ENCODE measurements around the gene CAMK1D.
A peak's percentile ranks its signal among the peaks of the same experiment; 100 is the strongest.

CAMK1D gene

GRCh38 chr10:12448729-12449391 lies 99.5 kb downstream of the CAMK1D start:
- peaks cover 5 to 25% (median 16%) of the 10 kb centered on the region in 5 donors for H3K4me1 ChIP-seq (ENCODE audit: control insufficient read depth in 5 of 5, insufficient read depth in 5 of 5, low read length in 5 of 5)
- H3K27ac ChIP-seq (ENCODE audit: low read depth, low read length), result no peak overlapping the region
- H3K9ac ChIP-seq (ENCODE audit: low read length in 5 of 5), result no peak overlapping the region
- H3K36me3 ChIP-seq (ENCODE audit: control insufficient read depth in 5 of 5, insufficient read depth in 5 of 5, low read length in 5 of 5), result no peaks in the 10 kb centered on the region
- H3K27me3 ChIP-seq (ENCODE audit: control insufficient read depth in 5 of 5, insufficient read depth in 4 of 5, low read length in 5 of 5), result no peaks in the 10 kb centered on the region
- no peaks in the 10 kb centered on the region for H3K9me3 ChIP-seq (ENCODE audit: control insufficient read depth in 5 of 5, low read length in 5 of 5)
- H3K4me3 ChIP-seq (ENCODE audit: low read depth in 1 of 5, low read length in 5 of 5), result no peak overlapping the region

GRCh38 chr10:12455318-12455717 lies 106.0 kb downstream of the CAMK1D start:
- H3K9ac ChIP-seq (ENCODE audit: low read length in 5 of 5), result no peak overlapping the region
- no peak overlapping the region for H3K27ac ChIP-seq (ENCODE audit: low read depth, low read length)
- H3K4me1 ChIP-seq (ENCODE audit: control insufficient read depth in 5 of 5, insufficient read depth in 5 of 5, low read length in 5 of 5), result peaks cover 6 to 11% (median 8%) of the 10 kb centered on the region in 5 donors
- no peak overlapping the region for H3K4me3 ChIP-seq (ENCODE audit: low read depth in 1 of 5, low read length in 5 of 5)
- no peaks in the 10 kb centered on the region for H3K27me3 ChIP-seq (ENCODE audit: control insufficient read depth in 5 of 5, insufficient read depth in 4 of 5, low read length in 5 of 5)
- no peaks in the 10 kb centered on the region for H3K9me3 ChIP-seq (ENCODE audit: control insufficient read depth in 5 of 5, low read length in 5 of 5)
- no peaks in the 10 kb centered on the region for H3K36me3 ChIP-seq (ENCODE audit: control insufficient read depth in 5 of 5, insufficient read depth in 5 of 5, low read length in 5 of 5)

GRCh38 chr10:12455766-12456165 lies 106.4 kb downstream of the CAMK1D start:
- H3K9ac ChIP-seq (ENCODE audit: low read length in 5 of 5), result no peak overlapping the region
- no peaks in the 10 kb centered on the region for H3K36me3 ChIP-seq (ENCODE audit: control insufficient read depth in 5 of 5, insufficient read depth in 5 of 5, low read length in 5 of 5)
- H3K9me3 ChIP-seq (ENCODE audit: control insufficient read depth in 5 of 5, low read length in 5 of 5), result no peaks in the 10 kb centered on the region
- peaks cover 6 to 11% (median 8%) of the 10 kb centered on the region in 5 donors for H3K4me1 ChIP-seq (ENCODE audit: control insufficient read depth in 5 of 5, insufficient read depth in 5 of 5, low read length in 5 of 5)
- H3K27ac ChIP-seq (ENCODE audit: low read depth, low read length), result no peak overlapping the region
- no peaks in the 10 kb centered on the region for H3K27me3 ChIP-seq (ENCODE audit: control insufficient read depth in 5 of 5, insufficient read depth in 4 of 5, low read length in 5 of 5)
- H3K4me3 ChIP-seq (ENCODE audit: low read depth in 1 of 5, low read length in 5 of 5), result no peak overlapping the region

- no peaks in the 10 kb centered on the region for H3K27me3 ChIP-seq (ENCODE audit: control insufficient read depth in 5 of 5, insufficient read depth in 4 of 5, low read length in 5 of 5)
- H3K27ac ChIP-seq (ENCODE audit: low read depth, low read length), result no peak overlapping the region
- peaks cover 6 to 12% (median 10%) of the 10 kb centered on the region in 5 donors for H3K4me1 ChIP-seq (ENCODE audit: control insufficient read depth in 5 of 5, insufficient read depth in 5 of 5, low read length in 5 of 5)
- H3K4me3 ChIP-seq (ENCODE audit: low read depth in 1 of 5, low read length in 5 of 5), result no peak overlapping the region
- H3K9ac ChIP-seq (ENCODE audit: low read length in 5 of 5), result no peak overlapping the region
- no peaks in the 10 kb centered on the region for H3K36me3 ChIP-seq (ENCODE audit: control insufficient read depth in 5 of 5, insufficient read depth in 5 of 5, low read length in 5 of 5)
- no peaks in the 10 kb centered on the region for H3K9me3 ChIP-seq (ENCODE audit: control insufficient read depth in 5 of 5, low read length in 5 of 5)
Observed at GRCh38 chr10:12459340-12459739, 110.0 kb downstream of the CAMK1D start.

- Histone ChIP-seq H3K9me3 (ENCODE audit: control insufficient read depth in 5 of 5, low read length in 5 of 5) (no peaks in the 10 kb centered on the region), H3K4me3 (ENCODE audit: low read depth in 1 of 5, low read length in 5 of 5) (peak overlapping the region in 1 of 5 donors; percentile 24), H3K4me1 (ENCODE audit: control insufficient read depth in 5 of 5, insufficient read depth in 5 of 5, low read length in 5 of 5) (peaks cover 6 to 12% (median 10%) of the 10 kb centered on the region in 5 donors), H3K36me3 (ENCODE audit: control insufficient read depth in 5 of 5, insufficient read depth in 5 of 5, low read length in 5 of 5) (no peaks in the 10 kb centered on the region), H3K27me3 (ENCODE audit: control insufficient read depth in 5 of 5, insufficient read depth in 4 of 5, low read length in 5 of 5) (no peaks in the 10 kb centered on the region), H3K27ac (ENCODE audit: low read depth, low read length) (no peak overlapping the region), H3K9ac (ENCODE audit: low read length in 5 of 5) (no peak overlapping the region)
Observed at GRCh38 chr10:12459762-12460161, 110.4 kb downstream of the CAMK1D start.

- H3K9me3 ChIP-seq (ENCODE audit: control insufficient read depth in 5 of 5, low read length in 5 of 5), result no peaks in the 10 kb centered on the region
- H3K27ac ChIP-seq (ENCODE audit: low read depth, low read length), result no peak overlapping the region
- no peaks in the 10 kb centered on the region for H3K36me3 ChIP-seq (ENCODE audit: control insufficient read depth in 5 of 5, insufficient read depth in 5 of 5, low read length in 5 of 5)
- H3K9ac ChIP-seq (ENCODE audit: low read length in 5 of 5), result no peak overlapping the region
- peaks cover 0 to 9% (median 3%) of the 10 kb centered on the region in 5 donors for H3K4me1 ChIP-seq (ENCODE audit: control insufficient read depth in 5 of 5, insufficient read depth in 5 of 5, low read length in 5 of 5)
- H3K4me3 ChIP-seq (ENCODE audit: low read depth in 1 of 5, low read length in 5 of 5), result no peak overlapping the region
- H3K27me3 ChIP-seq (ENCODE audit: control insufficient read depth in 5 of 5, insufficient read depth in 4 of 5, low read length in 5 of 5), result no peaks in the 10 kb centered on the region
Observed at GRCh38 chr10:12463459-12463838, 114.1 kb downstream of the CAMK1D start.

- Histone ChIP-seq H3K27me3 (ENCODE audit: control insufficient read depth in 5 of 5, insufficient read depth in 4 of 5, low read length in 5 of 5) (no peaks in the 10 kb centered on the region), H3K9me3 (ENCODE audit: control insufficient read depth in 5 of 5, low read length in 5 of 5) (no peaks in the 10 kb centered on the region), H3K4me1 (ENCODE audit: control insufficient read depth in 5 of 5, insufficient read depth in 5 of 5, low read length in 5 of 5) (peaks cover 0 to 4% (median 0%) of the 10 kb centered on the region in 5 donors), H3K27ac (ENCODE audit: low read depth, low read length) (no peak overlapping the region), H3K36me3 (ENCODE audit: control insufficient read depth in 5 of 5, insufficient read depth in 5 of 5, low read length in 5 of 5) (no peaks in the 10 kb centered on the region), H3K4me3 (ENCODE audit: low read depth in 1 of 5, low read length in 5 of 5) (no peak overlapping the region), H3K9ac (ENCODE audit: low read length in 5 of 5) (no peak overlapping the region)
Observed at GRCh38 chr10:12465385-12466136, 116.2 kb downstream of the CAMK1D start.

GRCh38 chr10:12466704-12467305 lies 117.5 kb downstream of the CAMK1D start:
- no peaks in the 10 kb centered on the region for H3K9me3 ChIP-seq (ENCODE audit: control insufficient read depth in 5 of 5, low read length in 5 of 5)
- no peak overlapping the region for H3K27ac ChIP-seq (ENCODE audit: low read depth, low read length)
- H3K36me3 ChIP-seq (ENCODE audit: control insufficient read depth in 5 of 5, insufficient read depth in 5 of 5, low read length in 5 of 5), result no peaks in the 10 kb centered on the region
- no peak overlapping the region for H3K9ac ChIP-seq (ENCODE audit: low read length in 5 of 5)
- no peak overlapping the region for H3K4me3 ChIP-seq (ENCODE audit: low read depth in 1 of 5, low read length in 5 of 5)
- no peaks in the 10 kb centered on the region for H3K27me3 ChIP-seq (ENCODE audit: control insufficient read depth in 5 of 5, insufficient read depth in 4 of 5, low read length in 5 of 5)
- peaks cover 0 to 4% (median 0%) of the 10 kb centered on the region in 5 donors for H3K4me1 ChIP-seq (ENCODE audit: control insufficient read depth in 5 of 5, insufficient read depth in 5 of 5, low read length in 5 of 5)

- Histone ChIP-seq H3K27ac (ENCODE audit: low read depth, low read length) (no peak overlapping the region), H3K27me3 (ENCODE audit: control insufficient read depth in 5 of 5, insufficient read depth in 4 of 5, low read length in 5 of 5) (no peaks in the 10 kb centered on the region), H3K4me1 (ENCODE audit: control insufficient read depth in 5 of 5, insufficient read depth in 5 of 5, low read length in 5 of 5) (peaks cover 0 to 9% (median 3%) of the 10 kb centered on the region in 5 donors), H3K9ac (ENCODE audit: low read length in 5 of 5) (no peak overlapping the region), H3K4me3 (ENCODE audit: low read depth in 1 of 5, low read length in 5 of 5) (no peak overlapping the region), H3K9me3 (ENCODE audit: control insufficient read depth in 5 of 5, low read length in 5 of 5) (no peaks in the 10 kb centered on the region), H3K36me3 (ENCODE audit: control insufficient read depth in 5 of 5, insufficient read depth in 5 of 5, low read length in 5 of 5) (no peaks in the 10 kb centered on the region)
Observed at GRCh38 chr10:12469345-12469744, 120.0 kb downstream of the CAMK1D start.

- Histone ChIP-seq H3K27me3 (ENCODE audit: control insufficient read depth in 5 of 5, insufficient read depth in 4 of 5, low read length in 5 of 5) (no peaks in the 10 kb centered on the region), H3K4me3 (ENCODE audit: low read depth in 1 of 5, low read length in 5 of 5) (no peak overlapping the region), H3K4me1 (ENCODE audit: control insufficient read depth in 5 of 5, insufficient read depth in 5 of 5, low read length in 5 of 5) (peaks cover 0 to 9% (median 3%) of the 10 kb centered on the region in 5 donors), H3K27ac (ENCODE audit: low read depth, low read length) (no peak overlapping the region), H3K9ac (ENCODE audit: low read length in 5 of 5) (no peak overlapping the region), H3K36me3 (ENCODE audit: control insufficient read depth in 5 of 5, insufficient read depth in 5 of 5, low read length in 5 of 5) (no peaks in the 10 kb centered on the region), H3K9me3 (ENCODE audit: control insufficient read depth in 5 of 5, low read length in 5 of 5) (no peaks in the 10 kb centered on the region)
Observed at GRCh38 chr10:12470719-12471118, 121.4 kb downstream of the CAMK1D start.

All from subcutaneous abdominal adipose tissue (tissue), 5 donors.